Gastrocnemius medialis (tissue), 4 donors: ENCODE measurements around the gene DNAJB5.
"Not testable (repeated sequence)": the region's sequence is repeated elsewhere in the genome, so short reads cannot be mapped to it uniquely, and the experiment has no call there.

ENCODE experiments used
- POLR2A ChIP-seq, 2 donors: fragments of 450-650 bp; IDR thresholded peaks; one replicate each; pipeline ENCODE4 v1.6.1; 2017; ENCODE audit warnings: antibody characterized with exemption in 2 of 2, mild to moderate bottlenecking in 2 of 2, moderate library complexity in 2 of 2
- TF ChIP-seq, protein P1 (sequence below), 5 experiments: fragments of 450-650 bp in 3 of 5; fragments of 200-600 bp in 2 of 5; sonication (generic) in 2 of 5; IDR thresholded peaks in 4 of 5; conservative IDR thresholded peaks in 1 of 5; 1 replicate in 4 of 5; 2 replicates in 1 of 5; pipeline ENCODE4 v1.5.1; 2016 to 2019; ENCODE audit warnings: antibody characterized with exemption in 5 of 5, mild to moderate bottlenecking in 3 of 5, moderate library complexity in 3 of 5

DNA sequence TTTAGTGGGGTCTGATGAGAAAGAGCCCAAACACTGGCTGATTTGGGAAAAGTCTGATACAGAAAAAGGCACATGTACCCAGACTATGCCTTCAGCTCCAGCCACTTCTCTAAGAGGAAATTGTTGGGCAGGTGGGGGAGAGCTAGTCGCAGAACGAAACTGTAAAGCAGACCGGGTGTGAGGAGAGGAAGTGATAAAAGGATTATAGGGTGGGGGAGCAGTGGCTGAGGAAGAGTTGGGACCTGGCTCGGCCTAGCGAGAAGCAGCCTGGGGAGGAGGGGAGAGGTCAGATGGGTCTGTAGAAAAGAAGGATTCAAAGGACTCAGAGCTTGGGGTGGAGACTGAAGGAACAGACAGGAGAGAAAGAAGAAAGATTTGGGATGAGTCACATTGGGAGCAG, 33.9 kb downstream of the DNAJB5 start:
- TF ChIP-seq POLR2A (IDR thresholded peaks at IDR 0.05), result not testable (repeated sequence)
- TF ChIP-seq, protein P1, sequence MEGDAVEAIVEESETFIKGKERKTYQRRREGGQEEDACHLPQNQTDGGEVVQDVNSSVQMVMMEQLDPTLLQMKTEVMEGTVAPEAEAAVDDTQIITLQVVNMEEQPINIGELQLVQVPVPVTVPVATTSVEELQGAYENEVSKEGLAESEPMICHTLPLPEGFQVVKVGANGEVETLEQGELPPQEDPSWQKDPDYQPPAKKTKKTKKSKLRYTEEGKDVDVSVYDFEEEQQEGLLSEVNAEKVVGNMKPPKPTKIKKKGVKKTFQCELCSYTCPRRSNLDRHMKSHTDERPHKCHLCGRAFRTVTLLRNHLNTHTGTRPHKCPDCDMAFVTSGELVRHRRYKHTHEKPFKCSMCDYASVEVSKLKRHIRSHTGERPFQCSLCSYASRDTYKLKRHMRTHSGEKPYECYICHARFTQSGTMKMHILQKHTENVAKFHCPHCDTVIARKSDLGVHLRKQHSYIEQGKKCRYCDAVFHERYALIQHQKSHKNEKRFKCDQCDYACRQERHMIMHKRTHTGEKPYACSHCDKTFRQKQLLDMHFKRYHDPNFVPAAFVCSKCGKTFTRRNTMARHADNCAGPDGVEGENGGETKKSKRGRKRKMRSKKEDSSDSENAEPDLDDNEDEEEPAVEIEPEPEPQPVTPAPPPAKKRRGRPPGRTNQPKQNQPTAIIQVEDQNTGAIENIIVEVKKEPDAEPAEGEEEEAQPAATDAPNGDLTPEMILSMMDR (IDR thresholded peaks at IDR 0.05 in 4 of 5, conservative IDR thresholded peaks at IDR 0.05 in 1 of 5), result not testable (repeated sequence)
